HK-2 (cell line): ENCODE results near the gene ENOSF1.

ENCODE experiments used
- DNase-seq: peaks from one replicate; pipeline ENCODE4 v3.0.0-alpha.2; 2018; ENCODE audit not compliant: unreplicated experiment

Gene ENOSF1

GRCh38 chr18:673769-674168 lies 38.7 kb downstream of the ENOSF1 start:
- DNase-seq: no peak

- DNase-seq: no peak
Observed at GRCh38 chr18:673317-673716, 39.1 kb downstream of the ENOSF1 start.

GRCh38 chr18:671405-671804 lies 41.0 kb downstream of the ENOSF1 start:
- no peak for DNase-seq

GRCh38 chr18:670522-670921 lies 41.9 kb downstream of the ENOSF1 start:
- DNase-seq: no peak

- no peak for DNase-seq
Observed at GRCh38 chr18:669077-669476, 43.4 kb downstream of the ENOSF1 start.

GRCh38 chr18:668260-668659 lies 44.2 kb downstream of the ENOSF1 start:
- DNase-seq: no peak

GRCh38 chr18:666628-667027 lies 45.8 kb downstream of the ENOSF1 start:
- DNase-seq: no peak

GRCh38 chr18:666177-666576 lies 46.3 kb downstream of the ENOSF1 start:
- DNase-seq: no peak

- DNase-seq: no peak
Observed at GRCh38 chr18:662197-662596, 50.2 kb downstream of the ENOSF1 start.

GRCh38 chr18:659597-659996 lies 52.8 kb downstream of the ENOSF1 start:
- DNase-seq: no peak

- DNase-seq: no peak
Observed at GRCh38 chr18:658947-659533, 53.4 kb downstream of the ENOSF1 start.

GRCh38 chr18:658001-658946 lies 54.2 kb downstream of the ENOSF1 start:
- peak; percentile 86 for DNase-seq

- peak; percentile 71 for DNase-seq
Observed at GRCh38 chr18:657311-658000, 55.0 kb downstream of the ENOSF1 start, which contains the start of gene TYMS. Gene TYMS (plus strand): TSS chr18:657653. CDS start chr18:657743, 90 bp downstream.

GRCh38 chr18:655445-655844 lies 57.0 kb downstream of the ENOSF1 start:
- DNase-seq: no peak

GRCh38 chr18:654601-655000 lies 57.8 kb downstream of the ENOSF1 start:
- DNase-seq: no peak

GRCh38 chr18:653512-653911 lies 58.9 kb downstream of the ENOSF1 start:
- DNase-seq: no peak

- DNase-seq: no peak
Observed at GRCh38 chr18:652131-652530, 60.3 kb downstream of the ENOSF1 start.

- no peak for DNase-seq
Observed at GRCh38 chr18:650428-650858, 62.0 kb downstream of the ENOSF1 start.

- DNase-seq: no peak
Observed at GRCh38 chr18:649341-649740, 63.1 kb downstream of the ENOSF1 start.

- DNase-seq: no peak
Observed at GRCh38 chr18:647304-647703, 65.1 kb downstream of the ENOSF1 start.

GRCh38 chr18:644395-645004 lies 67.9 kb downstream of the ENOSF1 start:
- no peak for DNase-seq

- DNase-seq: no peak
Observed at GRCh38 chr18:641224-641623, 71.2 kb downstream of the ENOSF1 start.
